H9 (cell line): ENCODE results near the gene ANKRA2. TPM values are rescaled to one million over a fixed set of nuclear protein-coding genes. Genes with fewer than 3 reads are reported as not detected.

ENCODE experiments used
- DNase-seq: peaks from one replicate; pipeline ENCODE4 v3.0.0-alpha.2; 2017
- H2AFZ ChIP-seq: one replicate; pipeline ENCODE4 v1.6.1; 2013; ENCODE audit warnings: mild to moderate bottlenecking, low read length, control low read depth, moderate library complexity
- H2AK5ac ChIP-seq: 2 replicates; pipeline ENCODE4 v1.6.1; 2013; ENCODE audit warnings: low read length, control low read depth, mixed read lengths; ENCODE audit not compliant: insufficient read length
- H2BK120ac ChIP-seq: one replicate; pipeline ENCODE4 v1.6.1; 2013; ENCODE audit warnings: low read depth, mild to moderate bottlenecking, low read length, control low read depth, inconsistent platforms; ENCODE audit not compliant: poor library complexity, severe bottlenecking
- H2BK12ac ChIP-seq: 2 replicates; pipeline ENCODE4 v1.6.1; 2013; ENCODE audit warnings: low read length, control low read depth, mixed read lengths, low read depth; ENCODE audit not compliant: insufficient read length
- H2BK15ac ChIP-seq: 2 replicates; pipeline ENCODE4 v1.6.1; 2013; ENCODE audit warnings: low read depth, low read length, control low read depth
- H2BK20ac ChIP-seq: one replicate; pipeline ENCODE4 v1.6.1; 2013; ENCODE audit warnings: low read depth, mild to moderate bottlenecking, low read length, control low read depth, inconsistent platforms; ENCODE audit not compliant: poor library complexity, severe bottlenecking
- H2BK5ac ChIP-seq: 2 replicates; pipeline ENCODE4 v1.6.1; 2013; ENCODE audit warnings: low read length, control low read depth, mixed read lengths; ENCODE audit not compliant: insufficient read length
- H3K14ac ChIP-seq: 2 replicates; pipeline ENCODE4 v1.6.1; 2013; ENCODE audit warnings: low read length, control low read depth; ENCODE audit not compliant: insufficient read depth
- H3K18ac ChIP-seq: 2 replicates; pipeline ENCODE4 v1.6.1; 2013; ENCODE audit warnings: low read depth, mild to moderate bottlenecking, mixed read lengths, low read length, control low read depth; ENCODE audit not compliant: insufficient read length
- H3K23ac ChIP-seq: 2 replicates; pipeline ENCODE4 v1.6.1; 2013; ENCODE audit warnings: low read length, control low read depth, mixed read lengths, low read depth; ENCODE audit not compliant: insufficient read length
- H3K23me2 ChIP-seq: 2 replicates; pipeline ENCODE4 v1.6.1; 2013; ENCODE audit warnings: low read depth, mild to moderate bottlenecking, mixed read lengths, low read length, control low read depth; ENCODE audit not compliant: insufficient read length, poor library complexity, severe bottlenecking
- H3K27ac ChIP-seq: 2 replicates; pipeline ENCODE4 v1.5.1; 2013; ENCODE audit warnings: low read length, control low read depth, mixed read lengths, low read depth; ENCODE audit not compliant: insufficient read length
- H3K27me3 ChIP-seq: 2 replicates; pipeline ENCODE4 v1.6.1; 2013; ENCODE audit warnings: low read length, control low read depth, inconsistent platforms; ENCODE audit not compliant: insufficient read depth
- H3K4ac ChIP-seq: 2 replicates; pipeline ENCODE4 v1.6.1; 2013; ENCODE audit warnings: low read depth, mild to moderate bottlenecking, control low read depth, inconsistent platforms, low read length, moderate library complexity
- H3K4me1 ChIP-seq: 2 replicates; pipeline ENCODE4 v1.6.1; 2013; ENCODE audit warnings: low read length, control low read depth, inconsistent platforms; ENCODE audit not compliant: insufficient read depth
- H3K4me2 ChIP-seq: 2 replicates; pipeline ENCODE4 v1.6.1; 2013; ENCODE audit warnings: low read length, control low read depth, mixed read lengths; ENCODE audit not compliant: insufficient read length, insufficient read depth
- H3K56ac ChIP-seq: 2 replicates; pipeline ENCODE4 v1.6.1; 2013; ENCODE audit warnings: low read depth, mild to moderate bottlenecking, mixed read lengths, low read length, control low read depth; ENCODE audit not compliant: insufficient read length
- H3K79me1 ChIP-seq: 2 replicates; pipeline ENCODE4 v1.6.1; 2013; ENCODE audit warnings: low read depth, mild to moderate bottlenecking, moderate library complexity, low read length, control low read depth, inconsistent platforms; ENCODE audit not compliant: insufficient read depth, poor library complexity, severe bottlenecking
- H3K79me2 ChIP-seq: 2 replicates; pipeline ENCODE4 v1.6.1; 2013; ENCODE audit warnings: low read length, control low read depth, inconsistent platforms; ENCODE audit not compliant: insufficient read depth
- H3K9ac ChIP-seq: 2 replicates; pipeline ENCODE4 v1.6.1; 2013; ENCODE audit warnings: low read length, control low read depth, mixed read lengths; ENCODE audit not compliant: insufficient read length; ENCODE audit errors: extremely low read depth
- H3K9me3 ChIP-seq: one replicate; pipeline ENCODE4 v1.6.1; 2013; ENCODE audit warnings: low read depth, low read length, inconsistent platforms; ENCODE audit not compliant: control insufficient read depth
- H3T11ph ChIP-seq: one replicate; pipeline ENCODE4 v1.6.1; 2013; ENCODE audit warnings: mild to moderate bottlenecking, low read length, control low read depth, inconsistent platforms
- H4K20me1 ChIP-seq: one replicate; pipeline ENCODE4 v1.6.1; 2013; ENCODE audit not compliant: control insufficient read depth, insufficient read length, insufficient read depth
- H4K5ac ChIP-seq: 2 replicates; pipeline ENCODE4 v1.6.1; 2013; ENCODE audit warnings: low read depth, mild to moderate bottlenecking, mixed read lengths, low read length, control low read depth; ENCODE audit not compliant: insufficient read length
- H4K8ac ChIP-seq: replicated peaks from 2 replicates; pipeline ENCODE4 v1.6.1; 2013; ENCODE audit warnings: low read length, control low read depth, mixed read lengths, low read depth; ENCODE audit not compliant: insufficient read length
- H4K91ac ChIP-seq: 2 replicates; pipeline ENCODE4 v1.6.1; 2013; ENCODE audit warnings: low read depth, mild to moderate bottlenecking, moderate library complexity, mixed read lengths, low read length, control low read depth; ENCODE audit not compliant: insufficient read length
- H3K27ac Mint-ChIP-seq, 3 experiments: 2 replicates in 2 of 3; 3 replicates in 1 of 3; pipeline ENCODE4 v1.8.0; 2020 to 2021; ENCODE audit warnings: mixed read lengths in 3 of 3, mild to moderate bottlenecking in 1 of 3, moderate library complexity in 1 of 3
- H3K27me3 Mint-ChIP-seq: 2 replicates; pipeline ENCODE4 v1.8.0; 2021; ENCODE audit warnings: low read depth, mild to moderate bottlenecking, moderate library complexity, mixed read lengths
- H3K36me3 Mint-ChIP-seq, 3 experiments: 2 replicates in 2 of 3; 3 replicates in 1 of 3; pipeline ENCODE4 v1.8.0; 2020 to 2021; ENCODE audit warnings: low read depth in 3 of 3, mixed read lengths in 3 of 3; ENCODE audit not compliant: insufficient read depth in 1 of 3
- H3K4me1 Mint-ChIP-seq, 2 experiments: 2 replicates each; pipeline ENCODE4 v1.8.0; 2020; ENCODE audit warnings: mixed read lengths in 2 of 2
- H3K4me3 Mint-ChIP-seq, 2 experiments: 2 replicates in 1 of 2; 3 replicates in 1 of 2; pipeline ENCODE4 v1.8.0; 2020 to 2021; ENCODE audit warnings: mild to moderate bottlenecking in 2 of 2, mixed read lengths in 2 of 2, moderate library complexity in 1 of 2
- H3K9me3 Mint-ChIP-seq, 2 experiments: 2 replicates in 1 of 2; 3 replicates in 1 of 2; pipeline ENCODE4 v1.8.0; 2020; ENCODE audit warnings: mild to moderate bottlenecking in 2 of 2, mixed read lengths in 2 of 2, moderate library complexity in 1 of 2
- CTCF ChIP-seq: fragments of 200-600 bp; sonication (generic); conservative IDR thresholded peaks from 3 replicates; pipeline ENCODE4 v1.8.0; 2021; ENCODE audit warnings: antibody characterized with exemption, mild to moderate bottlenecking
- WGBS: extraction: QIAGEN DNeasy Blood & Tissue Kit; methylation state at CpG from one replicate; pipeline ENCODE4 v1.1.7; 2013; ENCODE audit warnings: missing lambda C conversion rate, low lambda C conversion rate, mixed read lengths; ENCODE audit not compliant: insufficient read length; ENCODE audit errors: extremely low coverage; 5-methylcytosine and 5-hydroxymethylcytosine counted together
- total RNA-seq: library from RNA; stranded (reverse); gene quantifications from 2 replicates; pipeline ENCODE4 v1.2.1, GENCODE V29; 2021

The ANKRA2 gene
- total RNA-seq, 1 experiment from 2014 or later = 8.9 TPM

GRCh38 chr5:73606206-73606753 lies 40.8 kb upstream of the ANKRA2 start:
- no peak for TF ChIP-seq CTCF
- no peak overlapping the region for H3K27ac Mint-ChIP-seq
- WGBS = no CpG with 5 or more reads among the region's 3 CpGs

More at GRCh38 chr5:73606206-73606753, 40.8 kb upstream of the ANKRA2 start:
- H3K79me1 ChIP-seq = no peaks in the 10 kb centered on the region
- H3K9me3 Mint-ChIP-seq = peaks cover 4 to 7% of the 10 kb centered on the region in 2 experiments; a peak in 4 of 5 replicates
- H3K27me3 ChIP-seq = no peaks in the 10 kb centered on the region
- H3K14ac ChIP-seq = no peak overlapping the region
- no peak overlapping the region for H3K18ac ChIP-seq
- H2BK5ac ChIP-seq = no peak overlapping the region
- no peak overlapping the region for H2BK15ac ChIP-seq
- H3K27ac ChIP-seq = no peak overlapping the region
- no peaks in the 10 kb centered on the region for H3K23me2 ChIP-seq
- H3K23ac ChIP-seq = no peak overlapping the region
- no peak overlapping the region for H3K56ac ChIP-seq
- H4K20me1 ChIP-seq = no peaks in the 10 kb centered on the region
- no peaks in the 10 kb centered on the region for H3K4me1 ChIP-seq
- no peak overlapping the region for H3K4ac ChIP-seq
- no peak overlapping the region for H2BK20ac ChIP-seq
- H3K27me3 Mint-ChIP-seq = peaks cover 5% of the 10 kb centered on the region
- no peak overlapping the region for H2AK5ac ChIP-seq
- no peaks in the 10 kb centered on the region for H3K4me1 Mint-ChIP-seq
- DNase-seq = no peak
- no peak overlapping the region for H4K91ac ChIP-seq
- no peaks in the 10 kb centered on the region for H3K9me3 ChIP-seq
- no peak overlapping the region for H2BK120ac ChIP-seq
- no peak overlapping the region for H3K4me2 ChIP-seq
- no peak overlapping the region for H3T11ph ChIP-seq
- no peak overlapping the region for H4K5ac ChIP-seq
- no peak overlapping the region for H2BK12ac ChIP-seq
- no peak overlapping the region for H3K4me3 Mint-ChIP-seq
- H3K79me2 ChIP-seq = no peaks in the 10 kb centered on the region
- no peak overlapping the region for H2AFZ ChIP-seq
- H3K9ac ChIP-seq = no peak overlapping the region
- H4K8ac ChIP-seq = no peak overlapping the region
- no peaks in the 10 kb centered on the region for H3K36me3 Mint-ChIP-seq
